Bronchial epithelial cell (primary cell): ENCODE data around the gene COL26A1. TPM values are rescaled to one million over a fixed set of nuclear protein-coding genes. Genes with fewer than 3 reads are reported as not detected.

ENCODE experiments used
- DNase-seq: peaks from one replicate; pipeline ENCODE4 v3.0.0-alpha.2; 2010; ENCODE audit warnings: low read depth
- FAIRE-seq: peaks from 2 replicates; lab custom pipeline; 2011; peaks lifted over from hg19 to GRCh38; lab: Jason Lieb, UNC
- H3K27me3 ChIP-seq: 2 replicates; pipeline ENCODE4 v1.5.1; 2011; ENCODE audit warnings: low read length; ENCODE audit not compliant: control insufficient read depth, insufficient read depth
- H3K36me3 ChIP-seq: 2 replicates; pipeline ENCODE4 v1.5.1; 2011; ENCODE audit warnings: low read length; ENCODE audit not compliant: control insufficient read depth, insufficient read depth
- H3K4me3 ChIP-seq: 2 replicates; pipeline ENCODE4 v1.5.1; 2011; ENCODE audit warnings: mild to moderate bottlenecking, low read depth, low read length, control low read depth
- CTCF ChIP-seq: IDR thresholded peaks from 2 replicates; pipeline ENCODE4 v1.5.1; 2011; ENCODE audit warnings: mild to moderate bottlenecking, moderate library complexity, low read length, control low read depth, inconsistent platforms; ENCODE audit not compliant: insufficient read depth, severe bottlenecking
- total RNA-seq: library from RNA; depleted of rRNA; stranded (reverse); fragments of >200 nt; gene quantifications from 2 replicates; pipeline ENCODE4 v1.2.1, GENCODE V29; 2014

The COL26A1 gene
- total RNA-seq, 1 donor from 2014 or later = not detected

- no peak for TF ChIP-seq CTCF
- FAIRE-seq (no peak), DNase-seq (no peak)
- Histone ChIP-seq H3K27me3 (no peaks in the 10 kb centered on the region), H3K36me3 (no peaks in the 10 kb centered on the region), H3K4me3 (no peak overlapping the region)
Observed at GRCh38 chr7:101555269-101555920, 192.7 kb downstream of the COL26A1 start.

DNA sequence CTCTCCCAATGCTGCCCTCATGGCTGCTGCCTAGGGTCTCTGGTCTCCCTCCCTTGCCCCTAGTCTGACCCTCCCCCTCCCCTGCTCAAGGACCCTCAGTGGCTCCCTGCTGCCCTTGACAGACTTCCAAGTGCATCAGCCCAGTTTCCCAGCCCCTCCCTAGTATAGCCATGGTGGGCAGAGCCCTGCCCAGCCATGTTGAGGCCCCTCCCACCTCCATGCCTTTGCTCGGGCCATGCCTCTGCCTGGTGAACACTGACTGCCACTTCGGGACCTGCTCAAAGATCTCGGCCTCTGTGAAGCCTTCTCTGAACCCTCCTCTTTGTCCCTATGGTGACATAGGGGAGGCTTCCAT, 193.2 kb downstream of the COL26A1 start:
- no peak for FAIRE-seq
- Histone ChIP-seq H3K27me3 (no peaks in the 10 kb centered on the region), H3K36me3 (no peaks in the 10 kb centered on the region), H3K4me3 (no peak overlapping the region)
- TF ChIP-seq CTCF = no peak
- DNase-seq = no peak

GRCh38 chr7:101556453-101556968, 193.8 kb downstream of the COL26A1 start:
- Histone ChIP-seq H3K4me3 (no peak overlapping the region), H3K27me3 (no peaks in the 10 kb centered on the region), H3K36me3 (no peaks in the 10 kb centered on the region)
- TF ChIP-seq CTCF = no peak
- FAIRE-seq (no peak), DNase-seq (no peak)

DNA sequence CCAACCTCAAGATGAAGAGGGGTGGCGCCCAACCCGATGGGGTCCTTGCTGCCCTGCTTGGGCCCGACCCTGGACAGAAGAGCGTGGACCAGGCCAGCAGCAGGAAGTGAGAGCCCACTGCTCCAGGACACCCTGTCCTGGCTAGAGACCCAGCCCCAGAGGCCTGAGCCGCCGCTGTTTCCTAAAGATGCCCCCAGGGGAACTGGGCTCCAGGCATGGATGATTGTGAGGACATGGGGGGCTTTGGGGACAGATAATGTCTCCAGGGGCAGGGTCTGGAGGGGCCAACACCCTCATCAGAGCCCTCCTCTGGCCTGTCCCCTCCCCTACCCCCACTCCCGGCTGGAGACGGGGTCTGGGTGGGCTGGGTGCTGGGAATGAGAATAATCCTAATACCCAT, 194.7 kb downstream of the COL26A1 start:
- no peak for TF ChIP-seq CTCF
- FAIRE-seq (no peak), DNase-seq (no peak)
- H3K4me3 ChIP-seq = no peak overlapping the region
- no peaks in the 10 kb centered on the region for H3K27me3 ChIP-seq
- H3K36me3 ChIP-seq = no peaks in the 10 kb centered on the region

GRCh38 chr7:101557978-101558741, 195.5 kb downstream of the COL26A1 start:
- FAIRE-seq (no peak), DNase-seq (no peak)
- H3K36me3 ChIP-seq = no peaks in the 10 kb centered on the region
- H3K27me3 ChIP-seq = no peaks in the 10 kb centered on the region
- no peak overlapping the region for H3K4me3 ChIP-seq
- TF ChIP-seq CTCF = no peak
